GM19351 (cell line): ENCODE data around the gene INPPL1.

Experiments
- ATAC-seq: cut with Tn5 transposase; IDR thresholded peaks from one replicate; pipeline ENCODE4 v1.9.1; 2021; ENCODE audit warnings: mild to moderate bottlenecking, moderate library complexity; ENCODE audit not compliant: unreplicated experiment

The INPPL1 gene

DNA sequence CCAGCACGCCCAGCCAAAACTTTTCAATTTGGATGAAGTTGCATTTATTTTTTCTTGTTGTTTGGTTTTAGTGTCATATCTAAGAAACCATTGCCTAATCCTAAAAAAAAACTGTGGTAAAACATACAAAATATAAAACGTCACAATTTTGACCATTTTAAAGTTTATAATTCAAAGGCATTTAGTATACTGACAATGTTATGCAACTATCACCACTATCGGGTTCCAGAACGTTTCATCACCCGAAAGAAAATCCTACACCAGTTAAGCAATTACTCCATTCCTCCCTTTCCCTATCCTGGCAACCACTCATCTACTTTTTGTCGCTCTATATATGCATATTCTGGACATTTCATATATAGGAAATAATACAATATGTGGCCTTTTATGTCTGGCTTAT, 49.9 kb downstream of the INPPL1 start:
- ATAC-seq: no peak

- no peak for ATAC-seq
Observed at GRCh38 chr11:72278905-72279304, 54.3 kb downstream of the INPPL1 start.

DNA sequence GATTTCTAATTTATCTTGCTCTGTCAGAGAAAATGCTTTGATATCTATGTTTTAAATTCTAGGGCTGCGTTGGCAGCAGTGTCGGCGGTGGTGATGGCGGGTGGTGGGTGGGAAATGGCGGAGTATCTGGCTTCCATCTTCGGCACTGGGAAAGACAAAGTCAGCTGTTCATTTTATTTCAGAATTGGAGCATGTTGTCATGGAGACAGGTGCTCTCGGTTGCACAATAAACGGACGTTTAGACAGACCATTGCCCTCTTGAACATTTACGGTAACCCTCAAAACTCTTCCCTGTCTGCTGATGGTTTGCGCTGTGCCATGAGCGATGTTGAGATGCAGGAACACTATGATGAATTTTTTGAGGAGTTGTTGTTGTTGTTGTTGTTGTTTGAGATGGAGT, 55.5 kb downstream of the INPPL1 start:
- no peak for ATAC-seq

DNA sequence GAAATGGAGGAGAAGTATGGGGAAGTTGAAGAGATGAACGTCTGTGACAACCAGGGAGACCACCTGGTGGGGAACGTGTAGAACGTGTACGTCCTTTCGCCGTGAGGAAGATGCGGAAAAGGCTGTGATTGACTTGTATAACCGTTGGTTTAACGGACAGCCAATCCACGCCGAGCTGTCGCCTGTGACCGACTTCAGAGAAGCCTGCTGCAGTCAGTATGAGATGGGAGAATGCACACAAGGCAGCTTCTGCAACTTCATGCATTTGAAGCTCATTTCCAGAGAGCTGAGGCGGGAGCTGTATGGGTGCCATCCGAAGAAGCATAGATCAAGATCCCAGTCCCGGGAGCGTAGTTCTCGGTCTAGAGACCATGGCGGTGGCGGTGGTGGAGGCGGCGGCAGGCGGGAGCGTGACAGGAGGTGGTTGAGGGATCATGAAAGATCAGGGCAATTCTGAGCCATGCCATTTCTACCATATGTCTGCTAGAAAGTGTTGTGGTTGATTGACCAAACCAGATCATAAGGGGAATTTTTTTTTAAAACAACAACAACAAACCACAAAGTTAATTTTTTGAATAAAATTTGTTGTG, 56.3 kb downstream of the INPPL1 start:
- no peak for ATAC-seq

DNA sequence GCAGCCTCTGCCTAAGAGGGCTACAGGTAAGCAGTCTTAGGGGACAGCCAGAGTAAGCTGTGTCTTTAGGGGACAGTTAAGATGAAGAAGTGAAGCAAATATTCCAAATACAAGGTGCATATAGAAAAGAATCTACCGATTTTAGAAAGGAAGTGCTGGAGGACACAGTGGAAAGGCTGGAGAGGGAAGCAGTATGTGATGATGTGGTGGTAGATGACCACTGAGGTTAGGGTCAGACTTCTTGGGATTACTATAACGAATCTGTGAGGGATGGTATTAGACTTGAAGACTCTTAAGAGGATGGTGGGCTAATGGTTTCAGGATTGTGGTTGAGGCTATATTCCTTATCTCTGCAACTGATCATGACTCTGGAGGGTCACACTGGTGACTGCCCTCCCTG, 59.4 kb downstream of the INPPL1 start:
- ATAC-seq: no peak

- no peak for ATAC-seq
Observed at GRCh38 chr11:72287293-72287692, 62.7 kb downstream of the INPPL1 start.
